Endothelial cell of umbilical vein (primary cell): Measurements from ENCODE around the gene BLTP1. TPM values are rescaled to one million over a fixed set of nuclear protein-coding genes. Genes with fewer than 3 reads are reported as not detected.

Experiments used
- BruUV-seq: library from RNA; stranded (reverse); fragments of 400-500 nt; replicated peaks from 2 replicates; lab custom pipeline; 2021; lab: Mats Ljungman, UMichigan
- CTCF ChIA-PET: fragments of 300-600, 350-600 bp; sonication (Branson Sonifier 250); formaldehyde crosslinking; loops from one replicate; lab custom pipeline; 2021; ENCODE audit warnings: antibody characterized with exemption, inconsistent platforms; lab: Charles Lee
- POLR2A ChIA-PET: fragments of 300-600, 350-600 bp; sonication (Branson Sonifier 250); formaldehyde crosslinking; loops from one replicate; lab custom pipeline; 2021; ENCODE audit warnings: antibody characterized with exemption, inconsistent platforms; lab: Charles Lee
- DNase-seq: peaks from one replicate; pipeline ENCODE4 v3.0.0-alpha.2; 2011; ENCODE audit warnings: low read depth, low spot score
- FAIRE-seq: peaks from 2 replicates; lab custom pipeline; 2011; peaks lifted over from hg19 to GRCh38; lab: Jason Lieb, UNC
- H2AFZ ChIP-seq: 2 replicates; pipeline ENCODE4 v1.6.0; 2012; ENCODE audit warnings: low read depth, low read length, control low read depth, inconsistent platforms
- H3K27ac ChIP-seq: 2 replicates; pipeline ENCODE4 v1.5.1; 2011; ENCODE audit warnings: low read depth, mild to moderate bottlenecking, control low read depth, low read length, moderate library complexity; ENCODE audit not compliant: insufficient read depth
- H3K27me3 ChIP-seq, 2 experiments: 2 replicates each; pipeline versions ENCODE4 v1.6.0 to v1.6.1; 2011; ENCODE audit warnings: low read length in 2 of 2, mixed read lengths in 1 of 2; ENCODE audit not compliant: control insufficient read depth in 2 of 2, insufficient read depth in 2 of 2
- H3K36me3 ChIP-seq, 2 experiments: 2 replicates in 1 of 2; 3 replicates in 1 of 2; pipeline ENCODE4 v1.5.1; 2011; ENCODE audit warnings: low read length in 2 of 2, mild to moderate bottlenecking in 1 of 2, moderate library complexity in 1 of 2; ENCODE audit not compliant: control insufficient read depth in 2 of 2, insufficient read depth in 2 of 2; ENCODE audit errors: extremely low read depth in 1 of 2
- H3K4me1 ChIP-seq: 3 replicates; pipeline ENCODE4 v1.5.1; 2011; ENCODE audit warnings: mild to moderate bottlenecking, low read length; ENCODE audit not compliant: control insufficient read depth, insufficient read depth; ENCODE audit errors: extremely low read depth
- H3K4me2 ChIP-seq: 2 replicates; pipeline ENCODE4 v1.6.1; 2011; ENCODE audit warnings: low read length, control low read depth, mixed read lengths; ENCODE audit not compliant: insufficient read depth
- H3K4me3 ChIP-seq, 3 experiments: fragments of 200-600 bp in 1 of 3; sonication (generic), shearing (Covaris generic) in 1 of 3; replicated peaks in 1 of 3; 2 replicates each; pipeline ENCODE4 v1.5.1; 2011 to 2016; ENCODE audit warnings: control low read depth in 3 of 3, low read length in 3 of 3, mild to moderate bottlenecking in 2 of 3, inconsistent platforms in 1 of 3, low read depth in 1 of 3, moderate library complexity in 1 of 3; ENCODE audit not compliant: insufficient read depth in 1 of 3
- H3K79me2 ChIP-seq: 2 replicates; pipeline ENCODE4 v1.6.0; 2012; ENCODE audit warnings: low read length, inconsistent platforms; ENCODE audit not compliant: control insufficient read depth, insufficient read depth
- H3K9ac ChIP-seq: replicated peaks from 2 replicates; pipeline ENCODE3; 2011; ENCODE audit warnings: low read length, control low read depth; ENCODE audit not compliant: insufficient read depth; ENCODE audit errors: extremely low read depth
- H3K9me1 ChIP-seq: replicated peaks from 3 replicates; pipeline ENCODE4 v1.6.0; 2011; ENCODE audit warnings: mild to moderate bottlenecking, low read length; ENCODE audit not compliant: control insufficient read depth, insufficient read depth; ENCODE audit errors: extremely low read depth
- H3K9me3 ChIP-seq: replicated peaks from 2 replicates; pipeline ENCODE4 v1.5.1; 2012; ENCODE audit warnings: low read length, inconsistent platforms; ENCODE audit not compliant: control insufficient read depth, insufficient read depth
- H4K20me1 ChIP-seq: replicated peaks from 2 replicates; pipeline ENCODE3; 2011; ENCODE audit warnings: mild to moderate bottlenecking, low read length; ENCODE audit not compliant: control insufficient read depth, insufficient read depth; ENCODE audit errors: extremely low read depth
- CTCF ChIP-seq, 2 donors: IDR thresholded peaks; 1 replicate in 1 of 2; 2 replicates in 1 of 2; pipeline ENCODE4 v1.5.1; 2011; ENCODE audit warnings: low read length in 2 of 2, mild to moderate bottlenecking in 2 of 2, moderate library complexity in 2 of 2, control low read depth in 1 of 2, inconsistent platforms in 1 of 2, low read depth in 1 of 2; ENCODE audit not compliant: insufficient read depth in 1 of 2; ENCODE audit errors: extremely low read depth in 1 of 2
- EZH2 ChIP-seq: IDR thresholded peaks from 2 replicates; pipeline ENCODE4 v1.6.1; 2012; ENCODE audit warnings: borderline replicate concordance, low read depth, mild to moderate bottlenecking, moderate library complexity, low read length, inconsistent platforms; ENCODE audit not compliant: severe bottlenecking
- FOS ChIP-seq: IDR thresholded peaks from 2 replicates; pipeline ENCODE4 v1.6.1; 2011; ENCODE audit warnings: mild to moderate bottlenecking, low read length, moderate library complexity, borderline replicate concordance; ENCODE audit not compliant: insufficient read depth
- GATA2 ChIP-seq: IDR thresholded peaks from 2 replicates; pipeline ENCODE4 v1.7.0; 2011; ENCODE audit warnings: low read depth, mild to moderate bottlenecking, moderate library complexity, mixed read lengths, low read length; ENCODE audit not compliant: insufficient read length, insufficient read depth
- JUN ChIP-seq: IDR thresholded peaks from 2 replicates; pipeline ENCODE4 v1.6.1; 2011; ENCODE audit warnings: borderline replicate concordance, low read depth; ENCODE audit not compliant: insufficient read length, insufficient read depth
- MAX ChIP-seq: IDR thresholded peaks from 2 replicates; pipeline ENCODE4 v1.6.1; 2011; ENCODE audit not compliant: insufficient read depth, insufficient read length
- MYC ChIP-seq: IDR thresholded peaks from one replicate; pipeline ENCODE4 v1.6.1; 2011; ENCODE audit warnings: mild to moderate bottlenecking, low read depth, low read length
- POLR2A ChIP-seq: IDR thresholded peaks from 2 replicates; pipeline ENCODE4 v1.6.1; 2012; ENCODE audit warnings: low read depth, mild to moderate bottlenecking, control low read depth, low read length
- POLR2AphosphoS5 ChIP-seq: IDR thresholded peaks from 2 replicates; pipeline ENCODE4 v1.6.1; 2012; ENCODE audit warnings: low read depth, mild to moderate bottlenecking, control low read depth, low read length, moderate library complexity; ENCODE audit not compliant: insufficient read depth
- dilution Hi-C: fragments of 300-500 bp; cut with MboI; formaldehyde crosslinking; loops from one replicate; pipeline ENCODE4 v1.15.0; 2019; ENCODE audit warnings: low sequenced_read_pairs; ENCODE audit not compliant: extremely low pct_ligation_motif_present
- intact Hi-C: fragments of 100-400 bp; cut with micrococcal nuclease; formaldehyde crosslinking; loops from one replicate; pipeline ENCODE4 v1.10.0; 2022
- polyA plus RNA-seq, 4 experiments: library from polyadenylated mRNA; depleted of rRNA in 3 of 4; stranded (reverse) in 3 of 4; unstranded in 1 of 4; fragments of >200 nt; gene quantifications; 2 replicates each; pipeline versions ENCODE4 v1.2.1 to v1.2.3, GENCODE V29; 2011 to 2012; ENCODE audit warnings: missing spikeins in 1 of 4
- total RNA-seq: library from RNA; stranded (reverse); gene quantifications from 2 replicates; pipeline ENCODE4 v1.2.3, GENCODE V29; 2021

Gene BLTP1
- total and polyA plus RNA-seq, 2 donors (not counting 3 experiments of a cell fraction or from before 2014, with no cell fraction given): 14.7 to 47.1 TPM

GRCh38 chr4:122142687-122143086, 9.4 kb upstream of the BLTP1 start:
- no peak for TF ChIP-seq MYC
- TF ChIP-seq POLR2A: no peak
- TF ChIP-seq CTCF (IDR thresholded peaks at IDR 0.05; ENCODE audit: extremely low read depth in 1 of 2, insufficient read depth in 1 of 2, low read depth in 1 of 2, low read length in 2 of 2): no peak
- TF ChIP-seq GATA2: no peak
- no peak for TF ChIP-seq FOS
- TF ChIP-seq MAX: no peak
- no peak for TF ChIP-seq JUN
- TF ChIP-seq EZH2: no peak
- no peak for TF ChIP-seq POLR2AphosphoS5
- Histone ChIP-seq H3K9me3 (no peaks in the 10 kb centered on the region), H3K36me3 (no peaks in the 10 kb centered on the region), H3K9ac (no peak overlapping the region), H2AFZ (no peak overlapping the region), H3K27ac (no peak overlapping the region), H3K79me2 (no peaks in the 10 kb centered on the region), H4K20me1 (no peaks in the 10 kb centered on the region), H3K4me2 (no peak overlapping the region), H3K9me1 (no peaks in the 10 kb centered on the region), H3K4me3 (no peak overlapping the region), H3K27me3 (peaks cover 0 to 2% of the 10 kb centered on the region in 2 experiments), H3K4me1 (no peaks in the 10 kb centered on the region)
- no TSS peak for BruUV-seq
- intact Hi-C loops: no loop called here
- FAIRE-seq (no peak), DNase-seq (no peak)
- ChIA-PET CTCF (no interaction called here), POLR2A (no interaction called here)
- dilution Hi-C loops: no loop called here
